Esophagus squamous epithelium (tissue), 5 donors: ENCODE results near the gene LTBR. TPM values are rescaled to one million over a fixed set of nuclear protein-coding genes. Genes with fewer than 3 reads are reported as not detected.

Source experiments
- DNase-seq: peaks from one replicate; lab custom pipeline; 2025; lab: John Stamatoyannopoulos, UW
- H3K27ac ChIP-seq, 4 donors: fragments of 200-600 bp; sonication (generic); one replicate each; pipeline ENCODE4 v1.5.1; 2016 to 2019; ENCODE audit warnings: mild to moderate bottlenecking in 1 of 4
- H3K27me3 ChIP-seq, 4 donors: fragments of 200-600 bp; sonication (generic); 1 replicate in 3 of 4; 2 replicates in 1 of 4; pipeline versions ENCODE4 v1.5.1 to v1.6.0; 2017 to 2021; ENCODE audit warnings: antibody characterized with exemption in 1 of 4
- H3K36me3 ChIP-seq, 3 donors: fragments of 200-600 bp; sonication (generic); one replicate each; pipeline ENCODE4 v1.5.1; 2016 to 2019
- H3K4me1 ChIP-seq, 3 donors: fragments of 200-600 bp; sonication (generic); one replicate each; pipeline ENCODE4 v1.5.1; 2017 to 2019
- H3K4me3 ChIP-seq, 4 donors: fragments of 200-600 bp; sonication (generic); 1 replicate in 3 of 4; 2 replicates in 1 of 4; pipeline ENCODE4 v1.5.1; 2016 to 2019; ENCODE audit warnings: mild to moderate bottlenecking in 2 of 4, moderate library complexity in 1 of 4
- H3K9me3 ChIP-seq, 3 donors: fragments of 200-600 bp; sonication (generic); one replicate each; pipeline ENCODE4 v1.5.1; 2016 to 2019
- CTCF ChIP-seq, 6 experiments: fragments of 450-650 bp in 4 of 6; fragments of 200-600 bp in 2 of 6; sonication (generic) in 2 of 6; IDR thresholded peaks; one replicate each; pipeline ENCODE4 v1.5.1; 2016 to 2019; ENCODE audit warnings: antibody characterized with exemption in 6 of 6, mild to moderate bottlenecking in 4 of 6, moderate library complexity in 4 of 6
- POLR2A ChIP-seq, 4 donors: fragments of 450-650 bp; IDR thresholded peaks; one replicate each; pipeline ENCODE4 v1.6.1; 2017; ENCODE audit warnings: antibody characterized with exemption in 4 of 4, mild to moderate bottlenecking in 4 of 4, moderate library complexity in 3 of 4
- WGBS, 2 donors: methylation state at CpG; one replicate each; pipeline ENCODE4 v1.1.5; 2018; 5-methylcytosine and 5-hydroxymethylcytosine counted together
- intact Hi-C: fragments of 100-400 bp; cut with DNase I; formaldehyde crosslinking; loops from one replicate; pipeline ENCODE4 v1.15.0; 2022
- total RNA-seq, 4 donors: library from RNA; depleted of rRNA; stranded (reverse); fragments of >200 nt; gene quantifications; one replicate each; pipeline ENCODE4 v1.1.0, GENCODE V29; 2016
- donor health status: DM: yes; HTN: yes; CAD: no.

LTBR gene
- total RNA-seq, 4 donors from 2014 or later: 98.2 to 171 (median 136) TPM

GRCh38 chr12:6384499-6385436 lies 806 bp downstream of the LTBR start:
- no peak for TF ChIP-seq CTCF (IDR thresholded peaks at IDR 0.05)
- no peak for TF ChIP-seq POLR2A (IDR thresholded peaks at IDR 0.05)
- intact Hi-C loops: no loop called here
- Histone ChIP-seq H3K9me3 (no peaks in the 10 kb centered on the region), H3K4me3 (peak overlapping the region; percentile 66 to 97 (median 90)), H3K36me3 (peaks cover 12 to 40% (median 14%) of the 10 kb centered on the region in 3 donors), H3K27ac (peak overlapping the region; percentile 94 to 99 (median 98)), H3K4me1 (peaks cover 48 to 81% (median 59%) of the 10 kb centered on the region in 3 donors), H3K27me3 (no peaks in the 10 kb centered on the region)
- no peak for DNase-seq
- WGBS, 2 donors: 33 to 52% methylated on average over 4 to 10 of the region's 36 CpGs

DNA sequence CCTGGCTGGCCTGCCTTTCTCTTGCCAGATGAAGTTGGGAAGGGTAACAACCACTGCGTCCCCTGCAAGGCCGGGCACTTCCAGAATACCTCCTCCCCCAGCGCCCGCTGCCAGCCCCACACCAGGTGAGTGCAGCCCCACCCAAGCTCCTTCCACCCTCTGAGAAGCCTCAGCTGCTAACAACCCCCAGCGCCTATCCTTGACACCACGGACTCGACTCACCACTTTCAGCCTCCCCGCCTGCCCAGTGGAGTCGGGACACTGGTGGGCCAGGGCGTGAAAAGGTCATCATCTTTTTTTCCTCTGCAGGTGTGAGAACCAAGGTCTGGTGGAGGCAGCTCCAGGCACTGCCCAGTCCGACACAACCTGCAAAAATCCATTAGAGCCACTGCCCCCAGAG lies 2.1 kb downstream of the LTBR start:
- H3K27ac ChIP-seq: peak overlapping the region in 3 of 4 donors; percentile 3 to 70 (median 13)
- no peaks in the 10 kb centered on the region for H3K27me3 ChIP-seq
- 73 to 83% methylated on average over 5 to 8 of the region's 11 CpGs for WGBS, 2 donors
- H3K36me3 ChIP-seq: peaks cover 17 to 52% (median 25%) of the 10 kb centered on the region in 3 donors
- DNase-seq: no peak
- no peaks in the 10 kb centered on the region for H3K9me3 ChIP-seq
- H3K4me1 ChIP-seq: peaks cover 40 to 81% (median 46%) of the 10 kb centered on the region in 3 donors
- peak overlapping the region in 1 of 4 donors; percentile 26 for H3K4me3 ChIP-seq
- TF ChIP-seq CTCF (IDR thresholded peaks at IDR 0.05) (no peak), POLR2A (IDR thresholded peaks at IDR 0.05) (no peak)
- intact Hi-C loops: no loop called here

- no peaks in the 10 kb centered on the region for H3K27me3 ChIP-seq
- H3K27ac ChIP-seq: peak overlapping the region in 2 of 4 donors; percentile 6 to 58
- H3K4me1 ChIP-seq: peaks cover 36 to 86% (median 45%) of the 10 kb centered on the region in 3 donors
- intact Hi-C loops: no loop called here
- H3K9me3 ChIP-seq: no peaks in the 10 kb centered on the region
- TF ChIP-seq CTCF (IDR thresholded peaks at IDR 0.05) (no peak), POLR2A (IDR thresholded peaks at IDR 0.05) (no peak)
- peaks cover 20 to 57% (median 28%) of the 10 kb centered on the region in 3 donors for H3K36me3 ChIP-seq
- 30 to 39% methylated on average over 1 of the region's 1 CpG for WGBS, 2 donors
- H3K4me3 ChIP-seq: no peak overlapping the region
- DNase-seq: no peak
These were observed 2.5 kb downstream of the LTBR start for GRCh38 chr12:6386491-6386890.

GRCh38 chr12:6387541-6387940 lies 3.6 kb downstream of the LTBR start:
- no peak for DNase-seq
- no peak for TF ChIP-seq CTCF (IDR thresholded peaks at IDR 0.05)
- no peak for TF ChIP-seq POLR2A (IDR thresholded peaks at IDR 0.05)
- peak overlapping the region; percentile 6 to 61 (median 54) for H3K27ac ChIP-seq
- H3K9me3 ChIP-seq: no peaks in the 10 kb centered on the region
- peaks cover 20 to 61% (median 28%) of the 10 kb centered on the region in 3 donors for H3K36me3 ChIP-seq
- H3K27me3 ChIP-seq: no peaks in the 10 kb centered on the region
- H3K4me1 ChIP-seq: peaks cover 36 to 92% (median 49%) of the 10 kb centered on the region in 3 donors
- no peak overlapping the region for H3K4me3 ChIP-seq
- intact Hi-C loops: no loop called here
- 24 to 80% methylated on average over 3 to 7 of the region's 7 CpGs for WGBS, 2 donors
